ENCODE measurements around the gene FAM83E. TPM values are rescaled to one million over a fixed set of nuclear protein-coding genes. Genes with fewer than 3 reads are reported as not detected.

The FAM83E gene
- total and polyA plus RNA-seq, 2 of the 8 experiments (the other 6 are each of a cell fraction or from before 2014, with no cell fraction given), result 1.8 to 5.3 TPM

DNA sequence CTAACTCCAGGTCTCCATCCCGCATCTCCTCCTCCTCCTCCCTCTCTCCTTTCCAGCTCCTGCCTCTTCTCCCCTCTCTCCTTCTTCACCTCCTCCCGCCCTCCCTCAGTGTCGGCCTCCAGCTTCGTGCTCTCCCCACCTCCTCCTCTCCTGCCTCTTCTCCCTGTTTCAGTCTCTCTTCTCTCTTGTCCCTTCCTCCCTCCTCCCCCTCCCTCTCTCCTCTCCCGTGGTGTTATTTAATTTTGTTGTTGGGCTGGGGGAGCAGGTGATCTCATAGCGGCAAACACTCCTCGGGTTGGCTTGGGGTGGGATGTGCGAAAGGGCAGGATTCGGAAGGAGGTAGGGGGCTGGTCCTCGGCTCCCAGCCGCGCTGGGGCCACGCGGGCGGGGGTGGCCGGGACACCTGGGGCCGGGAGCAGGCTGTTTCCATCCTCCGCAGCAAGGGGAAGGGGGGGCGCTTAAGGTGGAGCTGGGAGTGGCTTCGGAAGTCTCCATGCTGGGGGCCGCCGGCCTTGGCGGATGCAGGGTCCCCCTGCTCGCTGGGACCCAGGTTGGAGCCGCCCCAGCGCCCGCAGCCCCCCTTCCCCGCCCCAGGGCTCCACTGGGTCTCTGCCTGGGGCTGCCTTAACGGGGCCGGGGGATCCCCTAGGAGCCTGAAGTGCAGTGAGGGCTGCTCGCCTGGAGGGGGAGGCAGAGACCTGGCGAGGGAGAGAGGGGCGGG lies 31.3 kb upstream of the FAM83E start, which contains the start of gene CA11 (continued):
- TF ChIP-seq HDAC6 (IDR thresholded peaks at IDR 0.05; ENCODE audit: low read depth, low read length) (no peak), CTCF (IDR thresholded peaks at IDR 0.05; ENCODE audit: control extremely low read depth in 1 of 3, insufficient read depth in 1 of 3, low read depth in 1 of 3, low read length in 3 of 3) (peak; percentile 81 to 96 (median 88)), TAF7 (optimal IDR thresholded peaks at IDR 0.05; ENCODE audit: borderline replicate concordance, low read depth, low read length) (peak; percentile 76)
